CD14-positive monocyte (primary cell): ENCODE data around the gene KCNB1. TPM values are rescaled to one million over a fixed set of nuclear protein-coding genes. Genes with fewer than 3 reads are reported as not detected.

ENCODE experiments used
- DNase-seq, 3 donors: peaks; one replicate each; pipeline ENCODE4 v3.0.0-alpha.2; 2011 to 2022
- H2AFZ ChIP-seq: 2 replicates; pipeline ENCODE4 v1.6.0; 2012; ENCODE audit warnings: mild to moderate bottlenecking, low read depth, low read length, inconsistent platforms; ENCODE audit not compliant: insufficient read depth, poor library complexity, severe bottlenecking
- H3K27ac ChIP-seq, 2 donors: 1 replicate in 1 of 2; 2 replicates in 1 of 2; pipeline ENCODE4 v1.5.1; 2012 to 2013; ENCODE audit warnings: low read length in 2 of 2, control low read depth in 1 of 2, inconsistent platforms in 1 of 2, low read depth in 1 of 2, mild to moderate bottlenecking in 1 of 2
- H3K27me3 ChIP-seq, 2 donors: one replicate each; pipeline versions ENCODE4 v1.6.0 to v1.6.1; 2011 to 2013; ENCODE audit warnings: low read length in 2 of 2; ENCODE audit not compliant: control insufficient read depth in 2 of 2, insufficient read depth in 2 of 2
- H3K36me3 ChIP-seq, 2 donors: replicated peaks in 1 of 2; 1 replicate in 1 of 2; 2 replicates in 1 of 2; pipeline versions ENCODE4 v1.5.1 to v1.6.1; 2012 to 2013; ENCODE audit warnings: low read length in 2 of 2, control low read depth in 1 of 2, inconsistent platforms in 1 of 2, mild to moderate bottlenecking in 1 of 2; ENCODE audit not compliant: insufficient read depth in 2 of 2, control insufficient read depth in 1 of 2
- H3K4me1 ChIP-seq, 2 donors: 1 replicate in 1 of 2; 2 replicates in 1 of 2; pipeline versions ENCODE4 v1.5.1 to v1.6.1; 2012 to 2013; ENCODE audit warnings: low read length in 2 of 2, control low read depth in 1 of 2, inconsistent platforms in 1 of 2, mild to moderate bottlenecking in 1 of 2, moderate library complexity in 1 of 2; ENCODE audit not compliant: insufficient read depth in 2 of 2, control insufficient read depth in 1 of 2
- H3K4me2 ChIP-seq: replicated peaks from 2 replicates; pipeline ENCODE3; 2012; ENCODE audit warnings: low read length, moderate library complexity, mild to moderate bottlenecking; ENCODE audit not compliant: poor library complexity, severe bottlenecking; ENCODE audit errors: extremely low read depth
- H3K4me3 ChIP-seq, 3 experiments: fragments of 200-600 bp in 1 of 3; sonication (generic) in 1 of 3; replicated peaks in 1 of 3; 1 replicate in 2 of 3; 2 replicates in 1 of 3; pipeline ENCODE4 v1.5.1; 2011 to 2013; ENCODE audit warnings: low read length in 3 of 3, mild to moderate bottlenecking in 3 of 3, control low read depth in 2 of 3, low read depth in 2 of 3, inconsistent platforms in 1 of 3, moderate library complexity in 1 of 3
- H3K79me2 ChIP-seq: 2 replicates; pipeline ENCODE4 v1.6.0; 2012; ENCODE audit warnings: mild to moderate bottlenecking, control low read depth, inconsistent platforms, low read length, moderate library complexity; ENCODE audit not compliant: insufficient read depth
- H3K9ac ChIP-seq: 2 replicates; pipeline ENCODE4 v1.6.0; 2017; ENCODE audit warnings: low read length, mild to moderate bottlenecking; ENCODE audit not compliant: insufficient read depth, poor library complexity, severe bottlenecking
- H3K9me3 ChIP-seq, 2 donors: replicated peaks in 1 of 2; 1 replicate in 1 of 2; 2 replicates in 1 of 2; pipeline versions ENCODE4 v1.5.1 to v1.6.1; 2012 to 2013; ENCODE audit warnings: low read length in 2 of 2, control low read depth in 1 of 2; ENCODE audit not compliant: control insufficient read depth in 1 of 2, insufficient read depth in 1 of 2
- H4K20me1 ChIP-seq: 2 replicates; pipeline ENCODE4 v1.6.0; 2012; ENCODE audit warnings: mild to moderate bottlenecking, low read length, control low read depth, moderate library complexity; ENCODE audit not compliant: insufficient read depth
- H3K27ac Mint-ChIP-seq, 7 donors: one replicate each; pipeline ENCODE4 v1.8.0; 2020; ENCODE audit warnings: mild to moderate bottlenecking in 7 of 7, mixed read lengths in 7 of 7, moderate library complexity in 6 of 7, inconsistent platforms in 2 of 7
- H3K27me3 Mint-ChIP-seq, 3 donors: one replicate each; pipeline ENCODE4 v1.8.0; 2021 to 2022; ENCODE audit warnings: low read depth in 3 of 3, mild to moderate bottlenecking in 3 of 3, mixed read lengths in 3 of 3, moderate library complexity in 3 of 3, inconsistent platforms in 1 of 3
- H3K36me3 Mint-ChIP-seq, 2 donors: one replicate each; pipeline ENCODE4 v1.8.0; 2020; ENCODE audit warnings: mixed read lengths in 2 of 2, inconsistent platforms in 1 of 2, mild to moderate bottlenecking in 1 of 2
- H3K4me1 Mint-ChIP-seq: one replicate; pipeline ENCODE4 v1.8.0; 2020; ENCODE audit warnings: mild to moderate bottlenecking, mixed read lengths
- H3K4me3 Mint-ChIP-seq, 2 donors: one replicate each; pipeline ENCODE4 v1.8.0; 2020; ENCODE audit warnings: mild to moderate bottlenecking in 2 of 2, mixed read lengths in 2 of 2, moderate library complexity in 1 of 2
- H3K9me3 Mint-ChIP-seq, 7 donors: one replicate each; pipeline ENCODE4 v1.8.0; 2020 to 2022; ENCODE audit warnings: mixed read lengths in 7 of 7, mild to moderate bottlenecking in 6 of 7, moderate library complexity in 6 of 7, inconsistent platforms in 2 of 7
- WGBS: methylation state at CpG from one replicate; pipeline ENCODE4 v1.1.5; 2013; ENCODE audit warnings: missing lambda C conversion rate; ENCODE audit not compliant: insufficient coverage; 5-methylcytosine and 5-hydroxymethylcytosine counted together
- intact Hi-C, 2 donors: fragments of 100-400 bp; cut with micrococcal nuclease; formaldehyde crosslinking; loops; one replicate each; pipeline versions ENCODE4 v1.15.0 to v1.15.1; 2023
- polyA minus RNA-seq: library from RNA; depleted of rRNA, polyadenylated mRNA; stranded (reverse); fragments of >200 nt; gene quantifications from 2 replicates; pipeline ENCODE4 v1.2.3, GENCODE V29; 2012
- polyA plus RNA-seq, 3 donors: library from polyadenylated mRNA; depleted of rRNA in 1 of 3; unstranded in 2 of 3; stranded (reverse) in 1 of 3; fragments of 300-500 nt in 2 of 3; fragments of >200 nt in 1 of 3; fragmentation: Illumina TruSeq in 2 of 3; gene quantifications; 1 replicate in 2 of 3; 2 replicates in 1 of 3; pipeline ENCODE4 v1.2.3, GENCODE V29; 2012 to 2021
- total RNA-seq, 12 experiments: library from RNA in 1 of 12; stranded (reverse) in 1 of 12; fragments of 120-200 nt in 1 of 12; gene quantifications; one replicate each; pipeline ENCODE4 v1.2.4 and lab custom pipeline; 2013 to 2026; ENCODE audit warnings: mixed read lengths in 6 of 12, inconsistent platforms in 1 of 12
- TF ChIP-seq, protein P1 (sequence below): fragments of 200-600 bp; IDR thresholded peaks from one replicate; pipeline ENCODE4 v1.8.0; 2022; ENCODE audit warnings: antibody characterized with exemption, mild to moderate bottlenecking

The KCNB1 gene
- total RNA-seq (2013), result 0.02 TPM
- polyA plus RNA-seq, result not detected
- under 0.01 and 0.08 TPM in 2 replicates for polyA minus RNA-seq
- total RNA-seq (lab: John Stamatoyannopoulos, UW), result 0 to 6.4 (median 0.13) reads per million in 11 experiments

DNA sequence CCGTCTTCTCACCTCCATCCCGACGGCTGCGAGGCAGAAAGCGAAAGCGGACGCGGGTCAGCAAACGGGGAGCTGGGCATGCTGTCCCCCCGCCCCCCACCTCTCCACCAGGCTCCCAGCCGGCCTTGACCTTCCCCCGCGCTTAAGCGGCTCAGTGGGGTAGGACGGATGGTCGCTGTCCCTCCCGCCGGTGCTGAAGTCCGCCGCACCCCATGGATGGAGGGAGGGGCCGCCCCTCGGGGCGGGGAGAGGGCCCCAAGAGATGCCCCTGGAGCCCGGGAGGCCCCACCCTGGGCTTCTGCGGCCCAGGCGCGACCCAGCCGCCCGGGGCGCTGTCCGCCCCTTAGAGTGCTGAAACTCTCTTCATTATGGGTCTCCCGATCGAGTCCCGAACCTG is at the start of gene KCNB1:
TSS of gene KCNB1 (minus strand) at position 48 of the 397 bp plus-strand sequence. CDS start 188 bp downstream, outside the sequence.
- WGBS, result 2% methylated on average over 18 of the region's 34 CpGs
- H3K9me3 ChIP-seq, result no peaks in the 10 kb centered on the region
- Mint-ChIP-seq H3K4me1 (peaks cover 4% of the 10 kb centered on the region), H3K27ac (peak within 1 kb of the TSS in 1 of 7 donors; percentile 40), H3K9me3 (peaks cover 0 to 18% (median 4%) of the 10 kb centered on the region in 7 donors), H3K27me3 (peaks cover 47 to 71% (median 65%) of the 10 kb centered on the region in 3 donors), H3K4me3 (peak within 1 kb of the TSS in 1 of 2 donors; percentile 80), H3K36me3 (peaks cover 2 to 3% of the 10 kb centered on the region in 2 donors)
- no peaks in the 10 kb centered on the region for H4K20me1 ChIP-seq
- no peak within 1 kb of the TSS for H3K27ac ChIP-seq
- no peak for DNase-seq
- H3K4me2 ChIP-seq, result no peak within 1 kb of the TSS
- H3K27me3 ChIP-seq, result peaks cover 44 to 66% of the 10 kb centered on the region in 2 donors
- no peak within 1 kb of the TSS for H3K4me3 ChIP-seq
- H3K4me1 ChIP-seq, result no peaks in the 10 kb centered on the region
- no peaks in the 10 kb centered on the region for H3K36me3 ChIP-seq
- intact Hi-C loops, result no loop called here
- no peak within 1 kb of the TSS for H2AFZ ChIP-seq
- TF ChIP-seq, protein P1, sequence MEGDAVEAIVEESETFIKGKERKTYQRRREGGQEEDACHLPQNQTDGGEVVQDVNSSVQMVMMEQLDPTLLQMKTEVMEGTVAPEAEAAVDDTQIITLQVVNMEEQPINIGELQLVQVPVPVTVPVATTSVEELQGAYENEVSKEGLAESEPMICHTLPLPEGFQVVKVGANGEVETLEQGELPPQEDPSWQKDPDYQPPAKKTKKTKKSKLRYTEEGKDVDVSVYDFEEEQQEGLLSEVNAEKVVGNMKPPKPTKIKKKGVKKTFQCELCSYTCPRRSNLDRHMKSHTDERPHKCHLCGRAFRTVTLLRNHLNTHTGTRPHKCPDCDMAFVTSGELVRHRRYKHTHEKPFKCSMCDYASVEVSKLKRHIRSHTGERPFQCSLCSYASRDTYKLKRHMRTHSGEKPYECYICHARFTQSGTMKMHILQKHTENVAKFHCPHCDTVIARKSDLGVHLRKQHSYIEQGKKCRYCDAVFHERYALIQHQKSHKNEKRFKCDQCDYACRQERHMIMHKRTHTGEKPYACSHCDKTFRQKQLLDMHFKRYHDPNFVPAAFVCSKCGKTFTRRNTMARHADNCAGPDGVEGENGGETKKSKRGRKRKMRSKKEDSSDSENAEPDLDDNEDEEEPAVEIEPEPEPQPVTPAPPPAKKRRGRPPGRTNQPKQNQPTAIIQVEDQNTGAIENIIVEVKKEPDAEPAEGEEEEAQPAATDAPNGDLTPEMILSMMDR, result peak; percentile 23
- H3K79me2 ChIP-seq, result no peaks in the 10 kb centered on the region
- H3K9ac ChIP-seq, result no peak within 1 kb of the TSS

DNA sequence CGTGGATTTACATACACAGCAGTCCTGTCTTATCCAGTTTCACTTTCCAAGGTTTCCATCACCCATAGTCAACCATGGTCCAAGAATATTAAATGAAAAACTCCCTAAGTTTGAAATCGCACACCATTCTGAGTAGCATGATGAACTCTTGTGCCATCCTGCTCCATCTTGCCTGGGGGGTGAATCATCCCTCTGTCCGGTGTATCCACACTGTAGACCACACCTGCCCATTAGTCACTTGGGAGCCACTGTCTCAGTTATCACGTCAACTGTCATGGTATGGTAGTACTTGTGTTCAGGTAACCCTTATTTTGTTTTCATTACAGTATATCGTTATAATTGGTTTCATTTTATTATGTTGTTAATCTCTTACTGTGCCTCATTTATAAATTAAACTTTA is 47.0 kb upstream of the KCNB1 start:
- no peaks in the 10 kb centered on the region for H3K27me3 ChIP-seq
- no peak for DNase-seq
- TF ChIP-seq, protein P1, result no peak
- H3K9me3 ChIP-seq, result peaks cover 0 to 3% of the 10 kb centered on the region in 2 donors
- Mint-ChIP-seq H3K9me3 (peaks cover 4 to 8% (median 6%) of the 10 kb centered on the region in 7 donors), H3K36me3 (no peaks in the 10 kb centered on the region), H3K4me3 (no peak overlapping the region), H3K4me1 (peaks cover 2% of the 10 kb centered on the region), H3K27me3 (peaks cover 4 to 10% (median 6%) of the 10 kb centered on the region in 3 donors), H3K27ac (no peak overlapping the region)
- H2AFZ ChIP-seq, result no peak overlapping the region
- intact Hi-C loops, result no loop called here
- no peak overlapping the region for H3K4me2 ChIP-seq
- H3K4me1 ChIP-seq, result peaks cover under 1 to 3% of the 10 kb centered on the region in 2 donors
- WGBS, result 78% methylated on average over 1 of the region's 5 CpGs
- no peaks in the 10 kb centered on the region for H4K20me1 ChIP-seq
- H3K79me2 ChIP-seq, result no peaks in the 10 kb centered on the region
- H3K27ac ChIP-seq, result no peak overlapping the region
- H3K4me3 ChIP-seq, result no peak overlapping the region
- no peaks in the 10 kb centered on the region for H3K36me3 ChIP-seq
- H3K9ac ChIP-seq, result no peak overlapping the region
